ENCODE measurements around the gene SNX33. TPM values are rescaled to one million over a fixed set of nuclear protein-coding genes. Genes with fewer than 3 reads are reported as not detected.
A peak's percentile ranks its signal among the peaks of the same experiment; 100 is the strongest.

The SNX33 gene
- total and polyA plus RNA-seq, 2 experiments from 2014 or later, result 17.8 to 21.8 TPM

DNA sequence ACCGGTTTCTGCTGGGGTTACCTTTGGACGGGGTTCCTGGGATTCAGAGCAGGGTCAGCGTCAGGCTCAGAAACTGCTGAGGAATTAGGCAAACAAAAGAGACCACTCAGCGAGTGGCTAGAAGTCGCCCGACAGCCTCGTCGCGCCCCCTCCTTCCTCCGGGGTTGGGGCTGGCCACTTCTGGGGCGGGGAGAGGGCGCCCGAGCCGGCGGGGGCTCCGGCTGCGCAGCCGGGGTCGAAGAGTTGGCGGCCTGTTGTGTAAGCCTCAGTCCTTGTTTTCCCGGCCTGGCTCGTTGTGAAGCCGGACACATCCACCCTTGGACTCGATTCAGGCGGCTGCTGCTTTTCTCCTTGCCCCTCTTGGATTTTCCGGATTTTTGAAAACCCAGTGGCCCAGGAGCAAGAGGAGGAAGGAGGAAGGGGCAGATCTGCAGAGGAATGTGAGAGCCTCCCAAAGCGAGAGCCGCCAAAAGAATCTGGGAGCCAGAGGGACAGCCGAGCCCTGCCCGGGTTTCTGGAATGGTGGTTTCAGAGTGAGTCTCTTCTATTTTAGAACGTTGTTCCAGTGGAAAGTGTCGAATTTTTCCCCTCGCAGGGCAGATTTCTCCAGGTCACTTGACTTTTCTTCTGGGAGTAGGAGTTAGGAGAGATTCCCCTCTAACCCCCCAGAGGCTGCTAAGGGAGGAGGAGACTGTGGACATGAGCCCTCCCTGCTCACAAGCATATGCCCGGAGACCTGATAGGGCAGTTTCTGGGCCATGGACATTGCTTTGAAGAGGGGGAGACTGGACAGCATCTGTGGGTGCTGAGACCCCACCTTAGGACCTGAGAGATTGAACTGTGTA lies 666 bp downstream of the SNX33 start:
- no peaks in the 10 kb centered on the region for H3K27me3 ChIP-seq
- TF ChIP-seq EZH2phosphoT487 (IDR thresholded peaks at IDR 0.05; ENCODE audit: low read depth, severe bottlenecking, unreplicated experiment) (no peak), EZH2 (IDR thresholded peaks at IDR 0.05; ENCODE audit: borderline replicate concordance) (no peak)
- TF ChIP-seq, protein P1, sequence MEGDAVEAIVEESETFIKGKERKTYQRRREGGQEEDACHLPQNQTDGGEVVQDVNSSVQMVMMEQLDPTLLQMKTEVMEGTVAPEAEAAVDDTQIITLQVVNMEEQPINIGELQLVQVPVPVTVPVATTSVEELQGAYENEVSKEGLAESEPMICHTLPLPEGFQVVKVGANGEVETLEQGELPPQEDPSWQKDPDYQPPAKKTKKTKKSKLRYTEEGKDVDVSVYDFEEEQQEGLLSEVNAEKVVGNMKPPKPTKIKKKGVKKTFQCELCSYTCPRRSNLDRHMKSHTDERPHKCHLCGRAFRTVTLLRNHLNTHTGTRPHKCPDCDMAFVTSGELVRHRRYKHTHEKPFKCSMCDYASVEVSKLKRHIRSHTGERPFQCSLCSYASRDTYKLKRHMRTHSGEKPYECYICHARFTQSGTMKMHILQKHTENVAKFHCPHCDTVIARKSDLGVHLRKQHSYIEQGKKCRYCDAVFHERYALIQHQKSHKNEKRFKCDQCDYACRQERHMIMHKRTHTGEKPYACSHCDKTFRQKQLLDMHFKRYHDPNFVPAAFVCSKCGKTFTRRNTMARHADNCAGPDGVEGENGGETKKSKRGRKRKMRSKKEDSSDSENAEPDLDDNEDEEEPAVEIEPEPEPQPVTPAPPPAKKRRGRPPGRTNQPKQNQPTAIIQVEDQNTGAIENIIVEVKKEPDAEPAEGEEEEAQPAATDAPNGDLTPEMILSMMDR (IDR thresholded peaks at IDR 0.05; ENCODE audit: poor library complexity), result no peak
- H3K9me3 ChIP-seq (ENCODE audit: low read depth), result no peaks in the 10 kb centered on the region
- peaks cover 77% of the 10 kb centered on the region for H3K79me2 ChIP-seq
- peak overlapping the region; percentile 80 for H3K4me3 ChIP-seq
- peaks cover 33% of the 10 kb centered on the region for H4K20me1 ChIP-seq (ENCODE audit: insufficient read depth, poor library complexity, severe bottlenecking)
- DNase-seq (ENCODE audit: low spot score), result peak; percentile 70
- no peaks in the 10 kb centered on the region for H3K36me3 ChIP-seq (replicated peaks; ENCODE audit: insufficient read depth, low read depth)
- no peaks in the 10 kb centered on the region for H3K9me2 ChIP-seq (replicated peaks; ENCODE audit: insufficient read depth)
- peak overlapping the region; percentile 99 for H3K27ac ChIP-seq
- peak overlapping the region; percentile 89 for H2AFZ ChIP-seq
- peaks cover 59% of the 10 kb centered on the region for H3K4me1 ChIP-seq (ENCODE audit: insufficient read depth)
- peak overlapping the region; percentile 95 for H3K4me2 ChIP-seq
- WGBS (ENCODE audit: low lambda C conversion rate, missing lambda C conversion rate), result under 1% methylated on average over 19 of the region's 34 CpGs

DNA sequence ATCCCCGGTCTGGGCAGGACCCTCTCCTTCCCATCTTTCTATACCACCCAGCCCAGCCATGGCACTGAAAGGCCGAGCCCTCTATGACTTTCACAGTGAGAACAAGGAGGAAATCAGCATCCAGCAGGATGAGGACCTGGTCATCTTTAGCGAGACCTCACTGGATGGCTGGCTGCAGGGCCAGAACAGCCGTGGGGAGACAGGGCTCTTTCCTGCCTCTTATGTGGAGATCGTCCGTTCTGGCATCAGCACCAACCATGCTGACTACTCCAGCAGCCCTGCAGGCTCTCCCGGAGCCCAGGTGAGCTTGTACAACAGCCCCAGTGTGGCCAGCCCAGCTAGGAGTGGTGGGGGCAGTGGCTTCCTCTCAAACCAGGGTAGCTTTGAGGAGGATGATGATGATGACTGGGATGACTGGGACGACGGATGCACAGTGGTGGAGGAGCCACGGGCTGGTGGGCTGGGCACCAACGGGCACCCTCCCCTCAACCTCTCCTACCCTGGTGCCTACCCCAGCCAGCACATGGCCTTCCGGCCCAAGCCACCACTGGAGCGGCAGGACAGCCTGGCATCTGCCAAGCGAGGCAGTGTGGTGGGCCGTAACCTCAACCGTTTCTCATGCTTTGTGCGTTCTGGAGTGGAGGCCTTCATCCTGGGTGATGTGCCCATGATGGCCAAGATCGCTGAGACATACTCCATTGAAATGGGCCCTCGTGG lies 1.5 kb downstream of the SNX33 start:
- H4K20me1 ChIP-seq (ENCODE audit: insufficient read depth, poor library complexity, severe bottlenecking), result peaks cover 41% of the 10 kb centered on the region
- H2AFZ ChIP-seq, result no peak overlapping the region
- 76% methylated on average over 19 of the region's 19 CpGs for WGBS (ENCODE audit: low lambda C conversion rate, missing lambda C conversion rate)
- H3K79me2 ChIP-seq, result peaks cover 85% of the 10 kb centered on the region
- no peaks in the 10 kb centered on the region for H3K27me3 ChIP-seq
- H3K4me1 ChIP-seq (ENCODE audit: insufficient read depth), result peaks cover 62% of the 10 kb centered on the region
- H3K9me3 ChIP-seq (ENCODE audit: low read depth), result no peaks in the 10 kb centered on the region
- no peak for DNase-seq (ENCODE audit: low spot score)
- H3K4me3 ChIP-seq, result peak overlapping the region; percentile 80
- TF ChIP-seq EZH2 (IDR thresholded peaks at IDR 0.05; ENCODE audit: borderline replicate concordance), result no peak
- peak overlapping the region; percentile 95 for H3K4me2 ChIP-seq
- no peaks in the 10 kb centered on the region for H3K9me2 ChIP-seq (replicated peaks; ENCODE audit: insufficient read depth)
- no peaks in the 10 kb centered on the region for H3K36me3 ChIP-seq (replicated peaks; ENCODE audit: insufficient read depth, low read depth)
- H3K27ac ChIP-seq, result peak overlapping the region; percentile 99

DNA sequence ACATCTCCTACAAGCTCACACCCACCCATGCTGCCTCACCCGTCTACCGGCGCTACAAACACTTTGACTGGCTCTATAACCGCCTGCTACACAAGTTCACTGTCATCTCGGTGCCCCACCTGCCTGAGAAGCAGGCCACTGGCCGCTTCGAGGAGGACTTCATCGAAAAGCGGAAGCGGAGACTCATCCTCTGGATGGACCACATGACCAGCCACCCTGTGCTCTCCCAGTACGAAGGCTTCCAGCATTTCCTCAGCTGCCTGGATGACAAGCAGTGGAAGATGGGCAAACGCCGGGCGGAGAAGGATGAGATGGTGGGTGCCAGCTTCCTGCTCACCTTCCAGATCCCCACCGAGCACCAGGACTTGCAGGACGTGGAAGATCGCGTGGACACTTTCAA lies 2.1 kb downstream of the SNX33 start:
- no peaks in the 10 kb centered on the region for H3K9me3 ChIP-seq (ENCODE audit: low read depth)
- H3K4me1 ChIP-seq (ENCODE audit: insufficient read depth), result peaks cover 62% of the 10 kb centered on the region
- H3K4me2 ChIP-seq, result peak overlapping the region; percentile 95
- no peaks in the 10 kb centered on the region for H3K9me2 ChIP-seq (replicated peaks; ENCODE audit: insufficient read depth)
- H3K27me3 ChIP-seq, result no peaks in the 10 kb centered on the region
- H3K27ac ChIP-seq, result no peak overlapping the region
- peaks cover 48% of the 10 kb centered on the region for H4K20me1 ChIP-seq (ENCODE audit: insufficient read depth, poor library complexity, severe bottlenecking)
- WGBS (ENCODE audit: low lambda C conversion rate, missing lambda C conversion rate), result 95% methylated on average over 18 of the region's 18 CpGs
- TF ChIP-seq, protein P1 (IDR thresholded peaks at IDR 0.05; ENCODE audit: poor library complexity), result no peak
- no peak for TF ChIP-seq EZH2phosphoT487 (IDR thresholded peaks at IDR 0.05; ENCODE audit: low read depth, severe bottlenecking, unreplicated experiment)
- no peak for TF ChIP-seq EZH2 (IDR thresholded peaks at IDR 0.05; ENCODE audit: borderline replicate concordance)
- H3K79me2 ChIP-seq, result peaks cover 91% of the 10 kb centered on the region
- no peaks in the 10 kb centered on the region for H3K36me3 ChIP-seq (replicated peaks; ENCODE audit: insufficient read depth, low read depth)
- no peak overlapping the region for H3K4me3 ChIP-seq
- no peak for DNase-seq (ENCODE audit: low spot score)
- no peak overlapping the region for H2AFZ ChIP-seq

Data from hepatocyte (in vitro differentiated cells).